Activated CD4-positive, alpha-beta T cell treated with anti-CD3 and anti-CD28 coated beads, Interleukin-2, amount 10 ng/mL, durations not matched to agents 24 days and 14 days (primary cell): Measurements from ENCODE around the gene IL1RAPL2. TPM values are rescaled to one million over a fixed set of nuclear protein-coding genes. Genes with fewer than 3 reads are reported as not detected.

ENCODE experiments used
- DNase-seq: peaks from one replicate; pipeline ENCODE4 v3.0.0; 2022
- H3K27ac Mint-ChIP-seq: one replicate; pipeline ENCODE4 v1.8.0; 2022; ENCODE audit warnings: mild to moderate bottlenecking, mixed read lengths
- H3K27me3 Mint-ChIP-seq: one replicate; pipeline ENCODE4 v1.8.0; 2022; ENCODE audit warnings: mixed read lengths
- H3K36me3 Mint-ChIP-seq: one replicate; pipeline ENCODE4 v1.8.0; 2022; ENCODE audit warnings: low read depth, mild to moderate bottlenecking, mixed read lengths
- H3K4me1 Mint-ChIP-seq: one replicate; pipeline ENCODE4 v1.8.0; 2021; ENCODE audit warnings: mixed read lengths
- H3K4me3 Mint-ChIP-seq: one replicate; pipeline ENCODE4 v1.8.0; 2022; ENCODE audit warnings: mild to moderate bottlenecking, moderate library complexity, mixed read lengths
- H3K9me3 Mint-ChIP-seq: one replicate; pipeline ENCODE4 v1.8.0; 2021; ENCODE audit warnings: mixed read lengths
- intact Hi-C: fragments of 100-400 bp; cut with micrococcal nuclease; formaldehyde crosslinking; loops from one replicate; pipeline ENCODE4 v1.15.1; 2023
- total RNA-seq: library from RNA; stranded (reverse); gene quantifications from 2 replicates; pipeline ENCODE4 v1.2.3, GENCODE V29; 2022

The IL1RAPL2 gene
- total RNA-seq, 1 donor from 2014 or later, result not detected

- Mint-ChIP-seq H3K4me3 (no peak overlapping the region), H3K4me1 (no peaks in the 10 kb centered on the region), H3K27me3 (no peaks in the 10 kb centered on the region), H3K9me3 (no peaks in the 10 kb centered on the region), H3K27ac (no peak overlapping the region), H3K36me3 (no peaks in the 10 kb centered on the region)
- no peak for DNase-seq
- intact Hi-C loops, result no loop called here
Observed at GRCh38 chrX:105274091-105274490, 708.1 kb downstream of the IL1RAPL2 start.

GRCh38 chrX:105277132-105277531 lies 711.1 kb downstream of the IL1RAPL2 start:
- H3K4me3 Mint-ChIP-seq, result no peak overlapping the region
- no peak for DNase-seq
- H3K27ac Mint-ChIP-seq, result no peak overlapping the region
- no peaks in the 10 kb centered on the region for H3K27me3 Mint-ChIP-seq
- no peaks in the 10 kb centered on the region for H3K9me3 Mint-ChIP-seq
- no peaks in the 10 kb centered on the region for H3K36me3 Mint-ChIP-seq
- intact Hi-C loops, result no loop called here
- no peaks in the 10 kb centered on the region for H3K4me1 Mint-ChIP-seq

- H3K4me3 Mint-ChIP-seq, result no peak overlapping the region
- intact Hi-C loops, result no loop called here
- no peak for DNase-seq
- H3K36me3 Mint-ChIP-seq, result no peaks in the 10 kb centered on the region
- no peaks in the 10 kb centered on the region for H3K9me3 Mint-ChIP-seq
- H3K27me3 Mint-ChIP-seq, result no peaks in the 10 kb centered on the region
- H3K4me1 Mint-ChIP-seq, result no peaks in the 10 kb centered on the region
- no peak overlapping the region for H3K27ac Mint-ChIP-seq
Observed at GRCh38 chrX:105282077-105282476, 716.1 kb downstream of the IL1RAPL2 start.

- Mint-ChIP-seq H3K4me3 (no peak overlapping the region), H3K27ac (peak overlapping the region; percentile 34), H3K36me3 (no peaks in the 10 kb centered on the region), H3K4me1 (no peaks in the 10 kb centered on the region), H3K27me3 (no peaks in the 10 kb centered on the region), H3K9me3 (peaks cover 3% of the 10 kb centered on the region)
- intact Hi-C loops, result no loop called here
- DNase-seq, result no peak
Observed at GRCh38 chrX:105297041-105297440, 731.0 kb downstream of the IL1RAPL2 start.

- Mint-ChIP-seq H3K27me3 (no peaks in the 10 kb centered on the region), H3K9me3 (peaks cover 3% of the 10 kb centered on the region)
- intact Hi-C loops, result no loop called here
Observed at GRCh38 chrX:105299286-105299685, 733.3 kb downstream of the IL1RAPL2 start.

GRCh38 chrX:105302246-105302645 lies 736.2 kb downstream of the IL1RAPL2 start:
- no peaks in the 10 kb centered on the region for H3K36me3 Mint-ChIP-seq
- H3K27me3 Mint-ChIP-seq, result no peaks in the 10 kb centered on the region
- H3K4me1 Mint-ChIP-seq, result no peaks in the 10 kb centered on the region
- intact Hi-C loops, result no loop called here
- H3K4me3 Mint-ChIP-seq, result no peak overlapping the region
- H3K27ac Mint-ChIP-seq, result no peak overlapping the region
- peaks cover 3% of the 10 kb centered on the region for H3K9me3 Mint-ChIP-seq
- DNase-seq, result no peak

More at GRCh38 chrX:105299286-105299685, 733.3 kb downstream of the IL1RAPL2 start:
- Mint-ChIP-seq H3K27ac (no peak overlapping the region), H3K36me3 (no peaks in the 10 kb centered on the region), H3K4me3 (no peak overlapping the region), H3K4me1 (no peaks in the 10 kb centered on the region)
- DNase-seq, result no peak

GRCh38 chrX:105307762-105308161 lies 741.8 kb downstream of the IL1RAPL2 start:
- no peak overlapping the region for H3K27ac Mint-ChIP-seq
- no peak overlapping the region for H3K4me3 Mint-ChIP-seq
- intact Hi-C loops, result no loop called here
- H3K36me3 Mint-ChIP-seq, result no peaks in the 10 kb centered on the region
- H3K27me3 Mint-ChIP-seq, result no peaks in the 10 kb centered on the region
- no peaks in the 10 kb centered on the region for H3K9me3 Mint-ChIP-seq
- no peak for DNase-seq
- H3K4me1 Mint-ChIP-seq, result no peaks in the 10 kb centered on the region

- no peaks in the 10 kb centered on the region for H3K4me1 Mint-ChIP-seq
- no peak overlapping the region for H3K27ac Mint-ChIP-seq
- H3K27me3 Mint-ChIP-seq, result no peaks in the 10 kb centered on the region
- intact Hi-C loops, result no loop called here
- H3K4me3 Mint-ChIP-seq, result no peak overlapping the region
- no peaks in the 10 kb centered on the region for H3K9me3 Mint-ChIP-seq
- no peaks in the 10 kb centered on the region for H3K36me3 Mint-ChIP-seq
- no peak for DNase-seq
Observed at GRCh38 chrX:105313596-105313995, 747.6 kb downstream of the IL1RAPL2 start.

GRCh38 chrX:105314458-105314857 lies 748.5 kb downstream of the IL1RAPL2 start:
- no peak for DNase-seq
- Mint-ChIP-seq H3K4me3 (no peak overlapping the region), H3K9me3 (no peaks in the 10 kb centered on the region), H3K4me1 (no peaks in the 10 kb centered on the region), H3K36me3 (no peaks in the 10 kb centered on the region), H3K27ac (no peak overlapping the region), H3K27me3 (no peaks in the 10 kb centered on the region)
- intact Hi-C loops, result no loop called here

GRCh38 chrX:105315248-105315647 lies 749.2 kb downstream of the IL1RAPL2 start:
- no peaks in the 10 kb centered on the region for H3K27me3 Mint-ChIP-seq
- DNase-seq, result no peak
- no peaks in the 10 kb centered on the region for H3K36me3 Mint-ChIP-seq
- H3K4me3 Mint-ChIP-seq, result no peak overlapping the region
- no peak overlapping the region for H3K27ac Mint-ChIP-seq
- H3K4me1 Mint-ChIP-seq, result no peaks in the 10 kb centered on the region
- intact Hi-C loops, result no loop called here
- no peaks in the 10 kb centered on the region for H3K9me3 Mint-ChIP-seq

GRCh38 chrX:105317117-105317516 lies 751.1 kb downstream of the IL1RAPL2 start:
- Mint-ChIP-seq H3K27me3 (no peaks in the 10 kb centered on the region), H3K27ac (no peak overlapping the region), H3K4me3 (no peak overlapping the region), H3K4me1 (no peaks in the 10 kb centered on the region), H3K36me3 (no peaks in the 10 kb centered on the region), H3K9me3 (no peaks in the 10 kb centered on the region)
- intact Hi-C loops, result no loop called here
- DNase-seq, result no peak

GRCh38 chrX:105323928-105324327 lies 757.9 kb downstream of the IL1RAPL2 start:
- no peak overlapping the region for H3K27ac Mint-ChIP-seq
- intact Hi-C loops, result no loop called here

GRCh38 chrX:105328773-105329172 lies 762.8 kb downstream of the IL1RAPL2 start:
- DNase-seq, result no peak
- Mint-ChIP-seq H3K4me1 (no peaks in the 10 kb centered on the region), H3K9me3 (no peaks in the 10 kb centered on the region), H3K36me3 (no peaks in the 10 kb centered on the region), H3K27ac (no peak overlapping the region), H3K27me3 (no peaks in the 10 kb centered on the region), H3K4me3 (no peak overlapping the region)
- intact Hi-C loops, result no loop called here

More at GRCh38 chrX:105323928-105324327, 757.9 kb downstream of the IL1RAPL2 start:
- Mint-ChIP-seq H3K4me3 (no peak overlapping the region), H3K4me1 (no peaks in the 10 kb centered on the region), H3K9me3 (no peaks in the 10 kb centered on the region), H3K36me3 (no peaks in the 10 kb centered on the region), H3K27me3 (no peaks in the 10 kb centered on the region)
- no peak for DNase-seq

GRCh38 chrX:105331244-105331643 lies 765.2 kb downstream of the IL1RAPL2 start:
- Mint-ChIP-seq H3K27me3 (no peaks in the 10 kb centered on the region), H3K4me1 (no peaks in the 10 kb centered on the region), H3K4me3 (no peak overlapping the region), H3K36me3 (no peaks in the 10 kb centered on the region), H3K27ac (no peak overlapping the region), H3K9me3 (no peaks in the 10 kb centered on the region)
- intact Hi-C loops, result no loop called here
- DNase-seq, result no peak

- intact Hi-C loops, result no loop called here
- no peak overlapping the region for H3K27ac Mint-ChIP-seq
- no peaks in the 10 kb centered on the region for H3K9me3 Mint-ChIP-seq
- H3K27me3 Mint-ChIP-seq, result no peaks in the 10 kb centered on the region
- H3K4me1 Mint-ChIP-seq, result no peaks in the 10 kb centered on the region
- no peak overlapping the region for H3K4me3 Mint-ChIP-seq
- no peak for DNase-seq
- H3K36me3 Mint-ChIP-seq, result no peaks in the 10 kb centered on the region
Observed at GRCh38 chrX:105347373-105347772, 781.4 kb downstream of the IL1RAPL2 start.
